Ovary (tissue), 3 donors: Measurements from ENCODE around the gene HOXC4.

Experiments
- POLR2A ChIP-seq: fragments of 450-650 bp; IDR thresholded peaks from one replicate; pipeline ENCODE4 v1.6.1; 2017; ENCODE audit warnings: antibody characterized with exemption, mild to moderate bottlenecking, moderate library complexity
- TF ChIP-seq, protein P1 (sequence below), 3 donors: fragments of 450-650 bp in 2 of 3; fragments of 200-600 bp in 1 of 3; IDR thresholded peaks; one replicate each; pipeline versions ENCODE4 v1.5.1 to v1.8.0; 2016 to 2022; ENCODE audit warnings: antibody characterized with exemption in 3 of 3, mild to moderate bottlenecking in 1 of 3
- donor health status: DM: no; HTN: no; CAD: no.

DNA sequence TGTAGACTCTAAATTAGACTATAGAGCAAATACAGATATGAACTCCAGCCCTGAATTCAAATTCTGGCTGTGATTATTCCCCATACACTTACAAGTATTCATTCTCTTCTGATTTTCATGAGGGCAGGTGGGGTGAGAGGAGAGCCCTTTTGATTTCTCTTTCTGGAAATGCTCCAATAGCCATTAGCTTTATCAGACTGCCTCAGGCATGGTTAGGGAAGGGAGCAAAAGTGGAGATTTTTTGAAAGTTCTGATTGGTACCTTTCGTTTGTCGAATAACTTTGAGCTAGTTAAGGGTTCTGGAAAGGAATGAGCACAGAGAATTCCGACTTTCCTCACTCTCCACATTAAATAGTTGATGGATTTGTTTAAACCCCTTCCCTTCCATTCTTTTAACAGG is 13.0 kb upstream of the HOXC4 start:
- TF ChIP-seq POLR2A: no peak
- TF ChIP-seq, protein P1, sequence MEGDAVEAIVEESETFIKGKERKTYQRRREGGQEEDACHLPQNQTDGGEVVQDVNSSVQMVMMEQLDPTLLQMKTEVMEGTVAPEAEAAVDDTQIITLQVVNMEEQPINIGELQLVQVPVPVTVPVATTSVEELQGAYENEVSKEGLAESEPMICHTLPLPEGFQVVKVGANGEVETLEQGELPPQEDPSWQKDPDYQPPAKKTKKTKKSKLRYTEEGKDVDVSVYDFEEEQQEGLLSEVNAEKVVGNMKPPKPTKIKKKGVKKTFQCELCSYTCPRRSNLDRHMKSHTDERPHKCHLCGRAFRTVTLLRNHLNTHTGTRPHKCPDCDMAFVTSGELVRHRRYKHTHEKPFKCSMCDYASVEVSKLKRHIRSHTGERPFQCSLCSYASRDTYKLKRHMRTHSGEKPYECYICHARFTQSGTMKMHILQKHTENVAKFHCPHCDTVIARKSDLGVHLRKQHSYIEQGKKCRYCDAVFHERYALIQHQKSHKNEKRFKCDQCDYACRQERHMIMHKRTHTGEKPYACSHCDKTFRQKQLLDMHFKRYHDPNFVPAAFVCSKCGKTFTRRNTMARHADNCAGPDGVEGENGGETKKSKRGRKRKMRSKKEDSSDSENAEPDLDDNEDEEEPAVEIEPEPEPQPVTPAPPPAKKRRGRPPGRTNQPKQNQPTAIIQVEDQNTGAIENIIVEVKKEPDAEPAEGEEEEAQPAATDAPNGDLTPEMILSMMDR (IDR thresholded peaks at IDR 0.05): no peak
